Measurements from ENCODE around the gene SMARCD1.

DNA sequence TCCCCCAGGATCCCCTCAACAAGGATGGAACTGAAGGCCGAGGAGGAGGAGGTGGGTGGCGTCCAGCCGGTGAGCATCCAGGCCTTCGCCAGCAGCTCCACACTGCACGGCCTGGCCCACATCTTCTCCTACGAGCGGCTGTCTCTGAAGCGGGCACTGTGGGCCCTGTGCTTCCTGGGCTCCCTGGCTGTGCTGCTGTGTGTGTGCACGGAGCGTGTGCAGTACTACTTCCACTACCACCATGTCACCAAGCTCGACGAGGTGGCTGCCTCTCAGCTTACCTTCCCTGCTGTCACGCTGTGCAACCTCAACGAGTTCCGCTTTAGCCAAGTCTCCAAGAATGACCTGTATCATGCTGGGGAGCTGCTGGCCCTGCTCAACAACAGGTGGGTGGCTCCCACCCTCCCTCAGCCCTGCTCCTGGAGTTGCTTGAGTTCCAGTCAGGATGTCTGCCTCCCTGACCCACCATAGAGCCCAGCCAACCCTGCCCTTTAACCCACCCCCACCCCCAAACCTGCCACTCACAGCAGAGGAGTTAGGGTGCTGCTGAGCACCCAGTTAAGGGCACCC lies 26.3 kb upstream of the SMARCD1 start:
- TF ChIP-seq, protein P1, sequence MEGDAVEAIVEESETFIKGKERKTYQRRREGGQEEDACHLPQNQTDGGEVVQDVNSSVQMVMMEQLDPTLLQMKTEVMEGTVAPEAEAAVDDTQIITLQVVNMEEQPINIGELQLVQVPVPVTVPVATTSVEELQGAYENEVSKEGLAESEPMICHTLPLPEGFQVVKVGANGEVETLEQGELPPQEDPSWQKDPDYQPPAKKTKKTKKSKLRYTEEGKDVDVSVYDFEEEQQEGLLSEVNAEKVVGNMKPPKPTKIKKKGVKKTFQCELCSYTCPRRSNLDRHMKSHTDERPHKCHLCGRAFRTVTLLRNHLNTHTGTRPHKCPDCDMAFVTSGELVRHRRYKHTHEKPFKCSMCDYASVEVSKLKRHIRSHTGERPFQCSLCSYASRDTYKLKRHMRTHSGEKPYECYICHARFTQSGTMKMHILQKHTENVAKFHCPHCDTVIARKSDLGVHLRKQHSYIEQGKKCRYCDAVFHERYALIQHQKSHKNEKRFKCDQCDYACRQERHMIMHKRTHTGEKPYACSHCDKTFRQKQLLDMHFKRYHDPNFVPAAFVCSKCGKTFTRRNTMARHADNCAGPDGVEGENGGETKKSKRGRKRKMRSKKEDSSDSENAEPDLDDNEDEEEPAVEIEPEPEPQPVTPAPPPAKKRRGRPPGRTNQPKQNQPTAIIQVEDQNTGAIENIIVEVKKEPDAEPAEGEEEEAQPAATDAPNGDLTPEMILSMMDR (IDR thresholded peaks at IDR 0.05), result no peak
- no peak for TF ChIP-seq POLR2A (IDR thresholded peaks at IDR 0.05)
